A673 (cell line): ENCODE results near the gene RUBCNL.

Source experiments
- EZH2 ChIP-seq: fragments of 200-600 bp; sonication (generic); IDR thresholded peaks from 2 replicates; pipeline ENCODE4 v1.6.1; 2017; ENCODE audit warnings: borderline replicate concordance, low read depth, mild to moderate bottlenecking, mixed read lengths, antibody characterized with exemption, low read length; ENCODE audit not compliant: poor library complexity, severe bottlenecking
- TF ChIP-seq, protein P1 (sequence below): fragments of 300-800, 200-600 bp; sonication (generic); conservative IDR thresholded peaks from 2 replicates; pipeline ENCODE4 v1.5.1; 2017; ENCODE audit warnings: low read depth, mild to moderate bottlenecking, antibody characterized with exemption, low read length, moderate library complexity, mixed read lengths

DNA sequence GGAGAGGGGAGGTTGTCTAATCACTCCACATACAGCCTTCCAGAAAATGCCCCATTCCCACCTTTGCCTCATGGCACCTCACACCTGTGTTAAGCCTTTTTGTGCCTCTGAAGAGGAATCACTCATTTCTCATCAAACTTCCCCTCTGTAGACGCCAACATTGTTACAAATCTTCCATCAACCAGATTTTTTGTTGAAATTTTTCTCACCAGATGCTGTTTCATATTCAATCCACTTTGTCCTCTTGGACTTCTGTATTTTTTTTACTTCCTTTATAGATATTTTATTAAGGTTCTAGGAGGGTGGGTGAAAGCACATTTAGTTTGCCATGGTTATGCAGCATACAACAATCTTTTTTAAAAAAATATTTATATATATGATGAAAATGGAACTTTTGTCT is 74.0 kb downstream of the RUBCNL start:
- TF ChIP-seq, protein P1, sequence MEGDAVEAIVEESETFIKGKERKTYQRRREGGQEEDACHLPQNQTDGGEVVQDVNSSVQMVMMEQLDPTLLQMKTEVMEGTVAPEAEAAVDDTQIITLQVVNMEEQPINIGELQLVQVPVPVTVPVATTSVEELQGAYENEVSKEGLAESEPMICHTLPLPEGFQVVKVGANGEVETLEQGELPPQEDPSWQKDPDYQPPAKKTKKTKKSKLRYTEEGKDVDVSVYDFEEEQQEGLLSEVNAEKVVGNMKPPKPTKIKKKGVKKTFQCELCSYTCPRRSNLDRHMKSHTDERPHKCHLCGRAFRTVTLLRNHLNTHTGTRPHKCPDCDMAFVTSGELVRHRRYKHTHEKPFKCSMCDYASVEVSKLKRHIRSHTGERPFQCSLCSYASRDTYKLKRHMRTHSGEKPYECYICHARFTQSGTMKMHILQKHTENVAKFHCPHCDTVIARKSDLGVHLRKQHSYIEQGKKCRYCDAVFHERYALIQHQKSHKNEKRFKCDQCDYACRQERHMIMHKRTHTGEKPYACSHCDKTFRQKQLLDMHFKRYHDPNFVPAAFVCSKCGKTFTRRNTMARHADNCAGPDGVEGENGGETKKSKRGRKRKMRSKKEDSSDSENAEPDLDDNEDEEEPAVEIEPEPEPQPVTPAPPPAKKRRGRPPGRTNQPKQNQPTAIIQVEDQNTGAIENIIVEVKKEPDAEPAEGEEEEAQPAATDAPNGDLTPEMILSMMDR = no peak
- no peak for TF ChIP-seq EZH2
